CMK (cell line): ENCODE measurements around the gene FAM118A.

Source experiments
- DNase-seq: peaks from one replicate; pipeline ENCODE4 v3.0.0-alpha.2; 2010; ENCODE audit warnings: low read depth

Gene FAM118A

DNA sequence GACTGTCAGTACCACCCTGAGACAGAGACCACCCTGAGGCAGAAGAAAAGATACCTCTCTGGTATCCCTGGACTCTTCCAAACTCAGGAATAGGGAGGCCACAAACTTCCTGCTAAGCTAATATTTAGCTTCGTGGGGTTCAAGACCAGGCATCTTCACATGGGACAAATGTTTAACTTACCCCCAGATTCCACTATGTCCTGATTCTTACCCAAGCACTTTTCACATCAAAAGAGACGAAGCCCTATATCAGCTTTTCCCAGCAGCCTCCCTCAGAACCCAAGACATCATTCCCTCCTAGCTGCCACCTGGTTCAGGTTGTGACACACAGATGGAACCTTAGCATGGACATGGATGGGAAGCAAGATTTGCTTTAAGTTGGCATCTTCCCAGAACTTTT lies 71.6 kb downstream of the FAM118A start:
- no peak for DNase-seq

DNA sequence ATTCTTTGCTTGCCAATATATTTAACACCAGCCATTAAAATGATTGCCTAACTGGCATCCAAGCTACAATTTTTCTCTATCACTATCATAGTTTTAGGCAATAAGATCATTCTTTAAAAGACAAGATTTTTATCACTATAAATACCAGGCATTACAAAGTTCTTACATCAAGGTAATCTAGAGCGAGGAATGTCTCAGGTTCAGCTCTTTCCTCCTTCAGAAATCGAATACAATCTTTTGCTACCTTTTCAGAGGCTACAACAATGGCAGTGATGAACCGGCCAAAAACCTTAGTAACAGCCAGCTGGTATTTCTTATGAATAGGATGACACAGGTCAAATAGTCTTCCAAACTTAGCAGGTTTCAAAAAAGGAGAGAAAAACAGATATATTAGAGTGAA lies 79.8 kb downstream of the FAM118A start:
- DNase-seq, result no peak
